MM.1S (cell line): ENCODE results near the gene GATA6.

ENCODE experiments used
- EZH2phosphoT487 ChIP-seq: fragments of 300-600 bp; sonication (generic); IDR thresholded peaks from 2 replicates; pipeline ENCODE4 v1.6.1; 2018; ENCODE audit warnings: antibody characterized with exemption, low read length
- TF ChIP-seq, protein P1 (sequence below): fragments of 300-600 bp; sonication (generic); IDR thresholded peaks from 2 replicates; pipeline ENCODE4 v1.5.1; 2016; ENCODE audit warnings: antibody characterized with exemption, low read length, mixed read lengths

- TF ChIP-seq, protein P1, sequence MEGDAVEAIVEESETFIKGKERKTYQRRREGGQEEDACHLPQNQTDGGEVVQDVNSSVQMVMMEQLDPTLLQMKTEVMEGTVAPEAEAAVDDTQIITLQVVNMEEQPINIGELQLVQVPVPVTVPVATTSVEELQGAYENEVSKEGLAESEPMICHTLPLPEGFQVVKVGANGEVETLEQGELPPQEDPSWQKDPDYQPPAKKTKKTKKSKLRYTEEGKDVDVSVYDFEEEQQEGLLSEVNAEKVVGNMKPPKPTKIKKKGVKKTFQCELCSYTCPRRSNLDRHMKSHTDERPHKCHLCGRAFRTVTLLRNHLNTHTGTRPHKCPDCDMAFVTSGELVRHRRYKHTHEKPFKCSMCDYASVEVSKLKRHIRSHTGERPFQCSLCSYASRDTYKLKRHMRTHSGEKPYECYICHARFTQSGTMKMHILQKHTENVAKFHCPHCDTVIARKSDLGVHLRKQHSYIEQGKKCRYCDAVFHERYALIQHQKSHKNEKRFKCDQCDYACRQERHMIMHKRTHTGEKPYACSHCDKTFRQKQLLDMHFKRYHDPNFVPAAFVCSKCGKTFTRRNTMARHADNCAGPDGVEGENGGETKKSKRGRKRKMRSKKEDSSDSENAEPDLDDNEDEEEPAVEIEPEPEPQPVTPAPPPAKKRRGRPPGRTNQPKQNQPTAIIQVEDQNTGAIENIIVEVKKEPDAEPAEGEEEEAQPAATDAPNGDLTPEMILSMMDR: no peak
- TF ChIP-seq EZH2phosphoT487: no peak
Measured at GRCh38 chr18:22229456-22230124, 60.2 kb downstream of the GATA6 start.
